ENCODE data around the gene PLEKHG2. TPM values are rescaled to one million over a fixed set of nuclear protein-coding genes. Genes with fewer than 3 reads are reported as not detected.

PLEKHG2 gene
- total and polyA plus RNA-seq, 10 donors, result 8.9 to 107 (median 35.2) TPM

- no peaks in the 10 kb centered on the region for H3K27me3 ChIP-seq (replicated peaks in 1 of 7)
- H3K27ac ChIP-seq, result no peak overlapping the region
- H3K4me3 ChIP-seq, result no peak overlapping the region
- no peaks in the 10 kb centered on the region for H3K9me3 ChIP-seq
- H3K36me3 ChIP-seq, result peaks cover 14 to 100% (median 100%) of the 10 kb centered on the region in 6 donors
- WGBS, 5 donors, result 79 to 98% (median 95%) methylated on average over 6 of the region's 6 CpGs
- DNase-seq, result no peak
- intact Hi-C loops (cut with DNase I; ENCODE audit: low total_unique reads), result no loop called here
- TF ChIP-seq CTCF (IDR thresholded peaks at IDR 0.05 in 8 of 11, conservative IDR thresholded peaks at IDR 0.05 in 3 of 11), result no peak
- TF ChIP-seq POLR2AphosphoS5 (IDR thresholded peaks at IDR 0.05), result no peak
- TF ChIP-seq POLR2A (IDR thresholded peaks at IDR 0.05), result no peak
- no peaks in the 10 kb centered on the region for H3K4me1 ChIP-seq
These were observed 57.1 kb downstream of the PLEKHG2 start for GRCh38 chr19:39469567-39469966.

- Histone ChIP-seq H3K4me1 (no peaks in the 10 kb centered on the region), H3K4me3 (no peak overlapping the region), H3K36me3 (peaks cover 8 to 100% (median 98%) of the 10 kb centered on the region in 6 donors), H3K9me3 (no peaks in the 10 kb centered on the region), H3K27me3 (replicated peaks in 1 of 7) (no peaks in the 10 kb centered on the region), H3K27ac (no peak overlapping the region)
- intact Hi-C loops (cut with DNase I; ENCODE audit: low total_unique reads), result no loop called here
- no peak for DNase-seq
- WGBS, 5 donors, result 82 to 93% (median 89%) methylated on average over 6 to 7 of the region's 7 CpGs
- TF ChIP-seq POLR2AphosphoS5 (IDR thresholded peaks at IDR 0.05), result no peak
- no peak for TF ChIP-seq POLR2A (IDR thresholded peaks at IDR 0.05)
- no peak for TF ChIP-seq CTCF (IDR thresholded peaks at IDR 0.05 in 8 of 11, conservative IDR thresholded peaks at IDR 0.05 in 3 of 11)
These were observed 58.4 kb downstream of the PLEKHG2 start for GRCh38 chr19:39470724-39471339.

GRCh38 chr19:39471756-39472536 is 59.5 kb downstream of the PLEKHG2 start:
- Histone ChIP-seq H3K27me3 (replicated peaks in 1 of 7) (no peaks in the 10 kb centered on the region), H3K4me3 (no peak overlapping the region), H3K9me3 (no peaks in the 10 kb centered on the region), H3K27ac (no peak overlapping the region), H3K36me3 (peaks cover 8 to 100% (median 93%) of the 10 kb centered on the region in 6 donors), H3K4me1 (no peaks in the 10 kb centered on the region)
- DNase-seq, result no peak
- intact Hi-C loops (cut with DNase I; ENCODE audit: low total_unique reads), result no loop called here
- TF ChIP-seq POLR2AphosphoS5 (IDR thresholded peaks at IDR 0.05) (no peak), CTCF (IDR thresholded peaks at IDR 0.05 in 8 of 11, conservative IDR thresholded peaks at IDR 0.05 in 3 of 11) (no peak), POLR2A (IDR thresholded peaks at IDR 0.05) (no peak)
- WGBS, 5 donors, result 72 to 76% (median 73%) methylated on average over 4 to 8 of the region's 8 CpGs

DNA sequence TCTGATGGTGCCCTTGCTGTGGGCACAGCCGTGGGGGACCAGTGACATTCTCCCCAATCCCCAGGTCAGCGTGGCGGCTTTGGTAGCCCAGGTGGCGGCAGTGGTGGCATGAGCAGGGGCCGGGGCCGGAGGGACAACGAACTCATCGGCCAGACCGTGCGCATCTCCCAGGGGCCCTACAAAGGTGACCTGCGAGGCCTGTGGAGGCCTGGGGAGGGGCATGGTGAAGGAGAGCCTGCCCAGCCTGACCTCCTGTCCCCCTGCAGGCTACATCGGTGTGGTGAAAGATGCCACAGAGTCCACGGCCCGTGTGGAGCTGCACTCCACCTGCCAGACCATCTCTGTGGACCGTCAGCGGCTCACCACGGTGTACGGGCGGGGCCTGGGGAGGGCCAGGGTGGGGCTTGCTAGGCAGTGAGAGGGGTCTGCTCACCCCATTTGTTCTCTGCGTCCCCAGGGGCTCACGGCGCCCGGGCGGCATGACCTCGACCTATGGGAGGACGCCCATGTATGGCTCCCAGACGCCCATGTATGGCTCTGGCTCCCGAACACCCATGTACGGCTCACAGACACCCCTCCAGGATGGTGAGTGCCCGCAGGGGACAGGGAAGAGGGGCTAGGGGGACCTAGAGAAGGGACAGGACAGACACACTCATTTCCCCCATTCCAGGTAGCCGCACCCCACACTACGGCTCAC is 60.4 kb downstream of the PLEKHG2 start:
- Histone ChIP-seq H3K4me1 (no peaks in the 10 kb centered on the region), H3K4me3 (no peak overlapping the region), H3K27ac (no peak overlapping the region), H3K36me3 (peaks cover 8 to 96% (median 85%) of the 10 kb centered on the region in 6 donors), H3K9me3 (no peaks in the 10 kb centered on the region), H3K27me3 (replicated peaks in 1 of 7) (no peaks in the 10 kb centered on the region)
- 89 to 93% (median 92%) methylated on average over 25 to 32 of the region's 32 CpGs for WGBS, 5 donors
- DNase-seq, result no peak
- intact Hi-C loops (cut with DNase I; ENCODE audit: low total_unique reads), result no loop called here
- no peak for TF ChIP-seq POLR2A (IDR thresholded peaks at IDR 0.05)
- peak in 1 of 3 donors; percentile 61 for TF ChIP-seq POLR2AphosphoS5 (IDR thresholded peaks at IDR 0.05)
- no peak for TF ChIP-seq CTCF (IDR thresholded peaks at IDR 0.05 in 8 of 11, conservative IDR thresholded peaks at IDR 0.05 in 3 of 11)

Data from spleen (tissue), 11 donors.